GM19239 (cell line): Measurements from ENCODE around the gene LMBR1.
"Not testable (repeated sequence)": the region's sequence is repeated elsewhere in the genome, so short reads cannot be mapped to it uniquely, and the experiment has no call there.

ENCODE experiments used
- DNase-seq: peaks from one replicate; pipeline ENCODE4 v3.0.0; 2011; ENCODE audit warnings: low spot score; ENCODE audit not compliant: insufficient read length
- FAIRE-seq: peaks from 2 replicates; lab custom pipeline; 2011; peaks lifted over from hg19 to GRCh38; lab: Jason Lieb, UNC

LMBR1 gene

GRCh38 chr7:156725073-156725472 is 167.9 kb downstream of the LMBR1 start:
- DNase-seq, result no peak

GRCh38 chr7:156722043-156722826 is 170.7 kb downstream of the LMBR1 start:
- no peak for FAIRE-seq
- no peak for DNase-seq

More at GRCh38 chr7:156725073-156725472, 167.9 kb downstream of the LMBR1 start:
- FAIRE-seq, result no peak

DNA sequence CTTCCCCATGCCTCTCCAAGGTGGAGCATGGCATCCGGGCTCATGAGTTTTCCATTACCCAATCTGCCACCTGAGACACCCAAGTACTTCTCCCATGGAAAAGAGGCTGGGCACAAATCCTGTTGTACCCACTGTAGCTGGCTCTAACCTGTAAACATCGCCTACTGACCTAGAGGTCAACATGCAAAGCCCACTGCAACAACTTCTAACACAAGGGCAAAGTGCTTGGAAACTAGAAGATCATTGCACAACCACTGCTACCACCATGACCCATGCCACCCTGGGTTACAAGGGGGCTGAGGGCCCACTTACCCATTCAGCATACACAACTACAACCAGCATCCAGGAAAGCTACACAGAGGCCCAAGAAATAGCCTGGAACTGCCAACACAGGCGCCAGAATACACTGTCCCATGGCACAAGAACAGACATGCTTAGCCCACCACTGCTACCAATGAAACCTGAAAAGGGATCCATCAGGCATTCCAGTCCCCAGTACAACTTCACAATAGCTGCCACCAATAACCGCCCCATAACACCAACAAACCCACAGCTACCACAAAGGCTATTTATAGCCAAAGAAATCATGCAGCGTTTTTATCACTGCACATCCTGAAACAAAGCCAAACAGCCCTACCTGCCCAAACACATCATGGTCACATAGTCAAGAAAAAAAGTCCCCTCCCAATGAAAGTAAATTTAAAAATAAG is 189.1 kb downstream of the LMBR1 start:
- FAIRE-seq (no peak), DNase-seq (no peak)

- no peak for FAIRE-seq
- DNase-seq, result no peak
Observed at GRCh38 chr7:156703209-156703608, 189.8 kb downstream of the LMBR1 start.

- no peak for DNase-seq
- no peak for FAIRE-seq
Observed at GRCh38 chr7:156702399-156702798, 190.6 kb downstream of the LMBR1 start.

GRCh38 chr7:156701787-156702186 is 191.2 kb downstream of the LMBR1 start:
- DNase-seq, FAIRE-seq: not testable (repeated sequence)

GRCh38 chr7:156698512-156698911 is 194.5 kb downstream of the LMBR1 start:
- not testable (repeated sequence) for DNase-seq, FAIRE-seq

DNA sequence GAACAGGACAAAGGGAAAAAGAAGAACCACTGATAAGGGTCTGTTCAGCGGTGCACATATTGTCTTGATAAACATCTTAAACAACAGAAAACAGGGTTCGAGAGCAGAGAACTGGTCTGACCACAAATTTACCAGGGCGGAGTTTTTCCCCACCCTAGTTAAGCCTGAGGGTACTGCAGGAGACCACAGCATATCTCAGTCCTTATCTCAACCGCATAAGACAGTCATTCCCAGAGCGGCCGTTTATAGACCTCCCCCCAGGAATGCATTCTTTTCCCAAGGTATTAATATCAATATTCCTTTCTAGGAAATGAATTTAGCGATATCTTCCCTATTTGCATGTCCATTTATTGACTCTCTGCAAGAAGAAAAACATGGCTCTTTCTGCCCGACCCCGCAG is 195.7 kb downstream of the LMBR1 start:
- FAIRE-seq, DNase-seq: not testable (repeated sequence)

GRCh38 chr7:156693627-156694026 is 199.4 kb downstream of the LMBR1 start:
- DNase-seq (no peak), FAIRE-seq (no peak)

DNA sequence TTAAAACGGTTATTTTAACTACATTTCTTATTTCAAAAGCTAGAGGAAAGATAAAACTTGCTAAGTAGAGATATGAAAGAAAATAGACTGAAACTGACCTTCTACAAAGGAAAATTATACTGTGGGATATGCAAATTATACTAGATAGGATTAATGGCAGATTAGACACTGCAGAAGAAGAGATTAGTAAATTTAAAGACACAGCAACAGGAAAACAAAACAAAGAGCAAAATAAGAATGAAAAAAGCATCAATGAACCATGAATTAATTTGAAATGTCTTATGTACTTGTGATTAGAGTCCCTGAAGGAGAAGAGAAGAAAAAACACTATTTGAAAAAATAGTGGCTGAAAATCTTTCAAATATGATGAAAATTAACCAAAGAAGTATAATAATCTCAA is 200.1 kb downstream of the LMBR1 start:
- DNase-seq (no peak), FAIRE-seq (no peak)

DNA sequence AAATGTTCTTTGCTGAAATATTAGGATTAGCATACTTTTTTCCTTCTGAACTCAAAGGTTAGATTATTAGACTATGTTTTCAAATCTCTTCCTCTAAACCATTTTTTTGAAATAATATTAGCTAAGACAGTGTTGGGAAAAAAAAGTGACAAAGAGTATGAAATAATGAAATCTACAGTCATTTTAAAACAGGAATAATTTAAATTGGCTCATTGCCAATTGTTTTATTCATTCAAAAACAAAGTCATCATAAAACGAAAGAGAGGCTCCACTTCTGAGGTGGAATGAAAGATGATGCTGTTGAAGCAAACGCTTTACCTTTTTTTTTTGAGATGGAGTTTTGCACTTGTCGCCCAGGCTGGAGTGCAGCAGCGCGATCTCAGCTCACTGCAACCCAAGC is 201.2 kb downstream of the LMBR1 start:
- DNase-seq, result no peak
- FAIRE-seq, result no peak

DNA sequence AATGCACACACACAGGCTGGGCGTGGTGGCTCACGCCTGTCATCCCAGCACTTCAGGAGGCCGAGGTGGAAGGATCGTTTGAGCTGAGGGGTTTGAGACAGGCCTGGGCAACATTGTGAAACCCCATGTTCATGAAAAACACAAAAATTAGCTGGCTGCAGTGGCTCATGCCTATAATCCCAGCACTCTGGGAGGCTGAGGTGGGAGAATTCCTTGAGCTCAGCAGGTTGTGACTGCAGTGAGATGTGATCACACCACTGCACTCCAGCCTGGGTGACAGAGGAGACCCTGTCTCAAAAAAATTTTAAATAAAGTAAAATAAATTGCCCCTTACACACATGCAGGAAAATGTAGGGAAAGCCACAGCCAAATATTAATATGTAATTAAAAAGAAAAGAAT is 208.3 kb downstream of the LMBR1 start:
- no peak for DNase-seq
- FAIRE-seq, result no peak

DNA sequence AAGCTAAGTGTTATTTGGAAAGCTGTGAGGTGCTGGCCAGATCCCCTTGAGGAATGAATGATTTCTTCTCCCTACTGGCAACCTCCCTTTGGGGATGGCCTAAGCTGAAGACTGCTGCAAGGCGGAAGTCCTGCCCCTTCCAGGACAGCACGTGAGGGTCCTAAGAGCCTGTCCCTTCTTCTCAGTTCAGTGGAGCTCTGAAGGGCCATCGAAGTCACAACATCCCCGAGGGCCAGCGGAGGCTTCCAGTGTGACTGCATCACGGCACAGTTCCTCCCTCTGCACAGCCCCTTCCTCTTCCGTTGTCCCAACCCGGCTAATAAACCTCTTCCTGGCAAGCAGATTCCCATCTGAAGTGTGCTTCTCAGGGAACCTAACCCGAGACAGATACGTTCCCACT is 208.7 kb downstream of the LMBR1 start:
- DNase-seq (no peak), FAIRE-seq (no peak)

DNA sequence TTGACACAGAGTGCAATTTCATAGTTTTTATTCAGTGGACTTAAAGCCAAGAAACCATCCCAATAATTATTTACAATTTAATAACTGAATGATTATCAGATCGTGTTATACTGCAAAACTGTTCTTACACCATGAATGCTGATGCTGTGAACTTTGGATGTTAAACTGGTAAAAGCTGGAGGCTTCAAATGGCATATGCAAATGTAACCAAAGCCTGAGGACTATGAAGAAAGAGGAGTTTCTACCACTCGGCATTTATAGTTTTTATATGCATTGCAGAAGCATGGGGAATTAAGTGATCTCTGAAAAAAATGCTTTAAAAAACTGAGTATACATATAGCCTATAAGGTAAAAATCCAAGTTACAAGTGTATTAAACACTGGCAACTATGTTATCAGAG is 210.1 kb downstream of the LMBR1 start:
- FAIRE-seq (no peak), DNase-seq (no peak)

DNA sequence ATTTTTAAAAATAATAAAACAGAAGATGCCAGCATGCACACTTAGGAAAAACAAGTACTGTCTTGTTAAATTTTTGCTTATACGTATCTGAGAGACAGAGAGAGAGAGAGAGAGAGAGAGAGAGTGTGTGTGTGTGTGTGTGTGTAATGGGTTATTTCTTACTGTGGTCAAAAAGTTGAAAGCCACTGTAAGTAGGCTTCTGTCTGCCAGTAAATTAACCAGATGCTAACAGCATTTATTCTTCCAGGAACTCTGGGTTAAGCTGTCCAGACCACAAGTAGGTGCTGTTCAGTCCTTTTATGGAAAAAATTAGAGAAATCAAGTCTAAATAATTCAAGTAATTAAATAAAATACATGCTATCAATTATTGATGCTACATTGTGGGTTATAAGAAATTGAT is 212.7 kb downstream of the LMBR1 start:
- DNase-seq (no peak), FAIRE-seq (no peak)

- no peak for FAIRE-seq
Observed at GRCh38 chr7:156677374-156678054, 215.5 kb downstream of the LMBR1 start.

DNA sequence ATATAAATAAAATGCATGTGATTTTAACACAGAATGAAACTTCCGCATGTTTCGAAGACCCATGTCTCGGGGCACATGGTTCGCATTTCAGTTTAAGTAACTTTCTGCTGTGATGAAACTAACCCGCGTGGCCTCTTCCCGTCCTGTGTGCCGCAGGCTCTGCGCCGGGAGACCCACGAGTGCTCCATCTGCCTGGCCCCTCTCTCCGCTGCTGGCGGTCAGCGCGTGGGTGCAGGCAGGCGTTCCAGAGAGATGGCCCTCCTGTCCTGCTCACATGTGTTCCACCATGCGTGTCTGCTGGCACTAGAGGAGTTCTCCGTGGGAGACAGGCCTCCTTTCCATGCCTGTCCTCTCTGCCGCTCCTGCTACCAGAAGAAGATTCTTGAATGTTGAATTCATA is 216.7 kb downstream of the LMBR1 start:
- FAIRE-seq, result no peak
- DNase-seq, result no peak

More at GRCh38 chr7:156677374-156678054, 215.5 kb downstream of the LMBR1 start:
- no peak for DNase-seq

- DNase-seq (no peak), FAIRE-seq (no peak)
Observed at GRCh38 chr7:156675721-156676120, 217.3 kb downstream of the LMBR1 start.

DNA sequence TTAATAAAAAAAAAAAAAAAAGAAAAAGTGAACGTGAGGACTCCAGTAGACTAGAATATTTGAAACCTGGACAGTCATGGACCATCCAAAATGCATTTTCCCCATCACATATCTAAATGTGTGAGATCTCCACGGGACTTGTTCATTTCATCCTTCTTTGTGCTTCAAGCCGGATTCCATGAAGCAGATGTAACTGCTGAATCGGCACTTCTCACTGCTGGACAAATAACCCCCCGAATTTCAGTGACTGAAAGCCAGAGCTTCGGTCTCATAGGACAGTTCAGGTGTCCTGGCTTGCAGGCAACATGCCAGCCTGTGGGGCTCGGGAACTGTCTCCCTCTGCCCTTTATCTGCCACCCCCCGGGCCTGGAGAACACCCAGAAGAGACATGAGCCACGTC is 219.1 kb downstream of the LMBR1 start:
- no peak for DNase-seq
- FAIRE-seq, result no peak

- no peak for DNase-seq
- no peak for FAIRE-seq
Observed at GRCh38 chr7:156673454-156673853, 219.5 kb downstream of the LMBR1 start.
